HepG2 (cell line): ENCODE measurements around the gene F12. TPM values are rescaled to one million over a fixed set of nuclear protein-coding genes. Genes with fewer than 3 reads are reported as not detected.

Source experiments
- ATAC-seq: fragments of 200-7000 bp; cut with Tn5 transposase; 3 replicates; pipeline ENCODE4 v1.9.1; 2020; ENCODE audit warnings: mild to moderate bottlenecking, moderate library complexity
- BruUV-seq: library from RNA; stranded (reverse); fragments of 400-500 nt; replicated peaks from 2 replicates; lab custom pipeline; 2021; lab: Mats Ljungman, UMichigan
- CTCF ChIA-PET: fragments of 300-600 bp; formaldehyde crosslinking; extraction: SDS; loops from one replicate; lab custom pipeline; 2021; ENCODE audit warnings: low total read pairs, inconsistent platforms, low intra/inter-chr PET ratio; lab: Yijun Ruan, JAX
- POLR2A ChIA-PET: fragments of 350-600 bp; sonication (Branson Sonifier 250); formaldehyde crosslinking; loops from one replicate; lab custom pipeline; 2020; ENCODE audit warnings: antibody characterized with exemption, inconsistent platforms; lab: Yijun Ruan, JAX
- DNase-seq: peaks from one replicate; pipeline ENCODE4 v3.0.0-alpha.2; 2015; ENCODE audit warnings: low spot score
- FAIRE-seq: peaks from 3 replicates; lab custom pipeline; 2011; peaks lifted over from hg19 to GRCh38; lab: Jason Lieb, UNC
- H2AFZ ChIP-seq: one replicate; pipeline ENCODE4 v1.6.1; 2011; ENCODE audit warnings: low read length, inconsistent platforms
- H3K27ac ChIP-seq: fragments of 300-600 bp; 3 replicates; pipeline ENCODE4 v1.8.0; 2011; ENCODE audit warnings: mixed run types, mild to moderate bottlenecking, mixed read lengths, low read length, inconsistent platforms; ENCODE audit not compliant: insufficient read depth; ENCODE audit errors: extremely low read length
- H3K27me3 ChIP-seq, 2 experiments: fragments of 200-600 bp in 1 of 2; 2 replicates in 1 of 2; 3 replicates in 1 of 2; pipeline versions ENCODE4 v1.6.0 to v1.8.0; 2011; ENCODE audit warnings: low read length in 2 of 2, mild to moderate bottlenecking in 2 of 2, moderate library complexity in 2 of 2, inconsistent platforms in 1 of 2; ENCODE audit not compliant: insufficient read depth in 2 of 2, control insufficient read depth in 1 of 2
- H3K36me3 ChIP-seq, 2 experiments: fragments of 200-600 bp in 1 of 2; replicated peaks in 1 of 2; 2 replicates in 1 of 2; 3 replicates in 1 of 2; pipeline versions ENCODE4 v1.5.1 to v1.8.0; 2011; ENCODE audit warnings: low read length in 2 of 2, inconsistent platforms in 1 of 2; ENCODE audit not compliant: insufficient read depth in 2 of 2, control insufficient read depth in 1 of 2
- H3K4me1 ChIP-seq: 2 replicates; pipeline ENCODE4 v1.5.1; 2012; ENCODE audit warnings: low read length, inconsistent platforms; ENCODE audit not compliant: insufficient read depth
- H3K4me2 ChIP-seq: 2 replicates; pipeline ENCODE4 v1.6.0; 2011; ENCODE audit warnings: low read depth, low read length, inconsistent platforms
- H3K4me3 ChIP-seq, 3 experiments: fragments of 200-600 bp in 1 of 3; sonication (generic), shearing (Covaris generic) in 1 of 3; replicated peaks in 1 of 3; 2 replicates each; pipeline ENCODE4 v1.5.1; 2011 to 2016; ENCODE audit warnings: low read length in 3 of 3, inconsistent platforms in 2 of 3, low read depth in 2 of 3, mild to moderate bottlenecking in 2 of 3, control low read depth in 1 of 3, mixed read lengths in 1 of 3; ENCODE audit not compliant: insufficient read depth in 1 of 3
- H3K79me2 ChIP-seq: one replicate; pipeline ENCODE4 v1.6.1; 2011; ENCODE audit warnings: low read length, inconsistent platforms; ENCODE audit not compliant: insufficient read depth
- H3K9ac ChIP-seq: 2 replicates; pipeline ENCODE4 v1.6.0; 2011; ENCODE audit warnings: mild to moderate bottlenecking, low read depth, low read length, inconsistent platforms; ENCODE audit not compliant: insufficient read depth
- H3K9me3 ChIP-seq: 2 replicates; pipeline ENCODE4 v1.5.1; 2012; ENCODE audit warnings: mild to moderate bottlenecking, low read length
- H4K20me1 ChIP-seq: 2 replicates; pipeline ENCODE4 v1.6.0; 2011; ENCODE audit warnings: inconsistent platforms, mild to moderate bottlenecking, low read length, moderate library complexity; ENCODE audit not compliant: insufficient read depth
- ATF4 ChIP-seq, 2 experiments: fragments of 450-650 bp in 1 of 2; sonication (generic) in 1 of 2; formaldehyde crosslinking; IDR thresholded peaks; 2 replicates each; pipeline versions ENCODE4 v1.5.0 to v1.8.0; 2020 to 2022; ENCODE audit warnings: mild to moderate bottlenecking in 1 of 2, missing genetic modification reagents in 1 of 2
- ATF6 ChIP-seq: sonication (generic); formaldehyde crosslinking; conservative IDR thresholded peaks from 2 replicates; pipeline ENCODE4 v1.4.0; 2020; ENCODE audit warnings: missing genetic modification reagents
- DRAP1 ChIP-seq: IDR thresholded peaks from 2 replicates; pipeline ENCODE4 v1.6.1; 2016; ENCODE audit warnings: missing genetic modification reagents, missing compliant biosample characterization
- FOXM1 ChIP-seq: sonication (generic); formaldehyde crosslinking; IDR thresholded peaks from 2 replicates; pipeline ENCODE4 v1.5.0; 2020; ENCODE audit warnings: missing genetic modification reagents
- GFI1 ChIP-seq: sonication (generic); formaldehyde crosslinking; IDR thresholded peaks from 2 replicates; pipeline ENCODE4 v1.5.0; 2020; ENCODE audit warnings: missing genetic modification reagents, mild to moderate bottlenecking, borderline replicate concordance
- HOXA7 ChIP-seq: sonication (generic); formaldehyde crosslinking; IDR thresholded peaks from 2 replicates; pipeline ENCODE4 v1.8.1; 2022; ENCODE audit warnings: mild to moderate bottlenecking, missing genetic modification reagents, moderate library complexity
- KLF15 ChIP-seq: sonication (generic); formaldehyde crosslinking; IDR thresholded peaks from 2 replicates; pipeline ENCODE4 v1.8.1; 2023; ENCODE audit warnings: borderline replicate concordance, mild to moderate bottlenecking, inconsistent platforms, missing genetic modification reagents, mixed read lengths
- MXD3 ChIP-seq: IDR thresholded peaks from 2 replicates; pipeline ENCODE4 v1.6.1; 2016; ENCODE audit warnings: mild to moderate bottlenecking, missing biosample characterization, missing genetic modification reagents
- NFYC ChIP-seq: IDR thresholded peaks from 2 replicates; pipeline ENCODE4 v1.6.1; 2016; ENCODE audit warnings: missing genetic modification reagents, missing compliant biosample characterization
- NR2F2 ChIP-seq: IDR thresholded peaks from 2 replicates; pipeline ENCODE4 v1.6.1; 2012; ENCODE audit warnings: low read depth, inconsistent platforms, borderline replicate concordance
- PTBP1 ChIP-seq: fragments of 200-400 bp; formaldehyde crosslinking; IDR thresholded peaks from 2 replicates; pipeline ENCODE4 v1.6.1; 2018; ENCODE audit warnings: low read length, low read depth; ENCODE audit not compliant: poor library complexity, severe bottlenecking
- TCF7 ChIP-seq: sonication (generic); IDR thresholded peaks from 2 replicates; pipeline ENCODE4 v1.6.1; 2016; ENCODE audit warnings: antibody characterized with exemption, low read depth
- TOE1 ChIP-seq: sonication (generic); formaldehyde crosslinking; IDR thresholded peaks from 2 replicates; pipeline ENCODE4 v1.4.0; 2020; ENCODE audit warnings: mild to moderate bottlenecking, missing genetic modification reagents
- ZFP36L1 ChIP-seq: sonication (generic); formaldehyde crosslinking; IDR thresholded peaks from 2 replicates; pipeline ENCODE4 v1.8.0; 2022; ENCODE audit warnings: mild to moderate bottlenecking, missing genetic modification reagents, moderate library complexity
- ZNF136 ChIP-seq: sonication (generic); formaldehyde crosslinking; IDR thresholded peaks from 2 replicates; pipeline ENCODE4 v1.8.1; 2022; ENCODE audit warnings: low read depth, mild to moderate bottlenecking, moderate library complexity, missing genetic modification reagents
- ZNF501 ChIP-seq: sonication (generic); formaldehyde crosslinking; IDR thresholded peaks from 2 replicates; pipeline ENCODE4 v1.5.1; 2020; ENCODE audit warnings: mild to moderate bottlenecking, moderate library complexity, missing genetic modification reagents
- ZNF557 ChIP-seq: sonication (generic); formaldehyde crosslinking; IDR thresholded peaks from 2 replicates; pipeline ENCODE4 v1.4.0; 2020; ENCODE audit warnings: missing genetic modification reagents
- ZNF629 ChIP-seq: sonication (generic); formaldehyde crosslinking; conservative IDR thresholded peaks from 2 replicates; pipeline ENCODE4 v1.5.0; 2020; ENCODE audit warnings: missing genetic modification reagents
- WGBS: methylation state at CpG from one replicate; pipeline ENCODE4 v1.1.6; 2017; ENCODE audit warnings: low lambda C conversion rate; 5-methylcytosine and 5-hydroxymethylcytosine counted together
- in situ Hi-C: cut with HindIII; loops from 2 replicates; pipeline ENCODE4 v1.10.0; 2017; ENCODE audit warnings: low pct_unique_long_range_greater_than_20kb; ENCODE audit not compliant: extremely low pct_ligation_motif_present
- intact Hi-C: fragments of 100-400 bp; cut with micrococcal nuclease; formaldehyde crosslinking; loops from one replicate; pipeline ENCODE4 v1.10.0; 2022; ENCODE audit not compliant: unreplicated experiment
- polyA plus RNA-seq, 8 experiments: library from polyadenylated mRNA; depleted of rRNA in 3 of 8; stranded (reverse) in 7 of 8; unstranded in 1 of 8; fragments of >200 nt; fragmentation: Illumina TruSeq in 4 of 8; extraction: Trizol in 4 of 8; gene quantifications; 2 replicates each; pipeline versions ENCODE4 v1.2.1 to v1.2.3, GENCODE V29; 2011 to 2016; ENCODE audit warnings: low read depth in 4 of 8, missing spikeins in 1 of 8, mixed read lengths in 1 of 8; ENCODE audit not compliant: insufficient read depth in 1 of 8
- total RNA-seq, 5 experiments: library from RNA; depleted of rRNA; stranded (reverse); fragments of >200 nt; fragmentation: Illumina TruSeq; extraction: Trizol; gene quantifications; 2 replicates each; pipeline ENCODE4 v1.2.3, GENCODE V29; 2016; ENCODE audit warnings: low read depth in 1 of 5

Gene F12
- total and polyA plus RNA-seq, 2 of the 13 experiments (the other 11 are each of a cell fraction or from before 2014, with no cell fraction given), result 2.5 to 3.0 TPM

GRCh38 chr5:177367323-177367848, 42.0 kb downstream of the F12 start (continued):
- TF ChIP-seq ATF4 (CRISPR knock-in tag; IDR thresholded peaks at IDR 0.05), result no peak
- TF ChIP-seq GFI1 (CRISPR knock-in tag), result peak; percentile 29; the same call in 1 of the 2 replicates

- Histone ChIP-seq H3K9ac (peak overlapping the region; percentile 67), H3K4me2 (peak overlapping the region; percentile 85), H3K4me1 (peaks cover 85% of the 10 kb centered on the region), H3K79me2 (peaks cover 3% of the 10 kb centered on the region), H3K27me3 (peaks cover 0 to 9% of the 10 kb centered on the region in 2 experiments; a peak in 3 of 5 replicates), H4K20me1 (no peaks in the 10 kb centered on the region), H2AFZ (no peak overlapping the region), H3K36me3 (no peaks in the 10 kb centered on the region), H3K4me3 (peak overlapping the region; percentile 64 to 75 (median 68); a peak in 5 of 6 replicates), H3K9me3 (no peaks in the 10 kb centered on the region), H3K27ac (peak overlapping the region; percentile 79)
- ATAC-seq (peak; percentile 71), DNase-seq (peak; percentile 75), FAIRE-seq (peak; percentile 82)
- CTCF ChIA-PET, result no interaction called here
- BruUV-seq, result TSS peak; percentile 89
- POLR2A ChIA-PET, result interaction anchor here (0.7 to 7.9 kb wide), 17 partner anchors 8 to 280 kb away, joined by 3 to 239 read pairs (median 7); partner anchors contain the start of genes FGFR4, GRK6, LMAN2 and RGS14
- 2% methylated on average over 28 of the region's 36 CpGs for WGBS
- in situ Hi-C loops (loop anchor here (25.0 kb wide), 1 partner anchor 829 kb away; the partner anchor contains the start of genes CDHR2 and RNF44), intact Hi-C loops (loop anchor here (5.0 kb wide), 1 partner anchor 49 kb away; no protein-coding TSS in a partner anchor)
- TF ChIP-seq DRAP1 (CRISPR knock-in tag) (peak; percentile 63), KLF15 (CRISPR knock-in tag) (no peak), HOXA7 (CRISPR knock-in tag) (no peak), FOXM1 (CRISPR knock-in tag) (no peak), ZFP36L1 (CRISPR knock-in tag) (0 out of 2 replicates have a peak, but pooled peaks have one; percentile 19), ZNF629 (CRISPR knock-in tag) (no peak), TCF7 (peak; percentile 41; the same call in 1 of the 2 replicates), MXD3 (no peak), PTBP1 (no peak), ZNF557 (CRISPR knock-in tag) (no peak), ZNF501 (CRISPR knock-in tag) (peak; percentile 25; the same call in 1 of the 2 replicates), NFYC (no peak), NR2F2 (no peak), ATF6 (CRISPR knock-in tag) (no peak), ZNF136 (CRISPR knock-in tag) (no peak), TOE1 (no peak)
Observed at GRCh38 chr5:177366528-177367322, 42.6 kb downstream of the F12 start.
